Esophagus (tissue), 2 donors: ENCODE data around the gene RNASE13. TPM values are rescaled to one million over a fixed set of nuclear protein-coding genes. Genes with fewer than 3 reads are reported as not detected.

Experiments
- H3K27ac ChIP-seq, 2 donors: one replicate each; pipeline ENCODE4 v1.5.1; 2013; ENCODE audit warnings: low read depth in 2 of 2, mild to moderate bottlenecking in 2 of 2, inconsistent platforms in 1 of 2, low read length in 1 of 2, moderate library complexity in 1 of 2
- H3K27me3 ChIP-seq, 2 donors: one replicate each; pipeline ENCODE4 v1.6.1; 2013; ENCODE audit warnings: low read length in 2 of 2, control low read depth in 1 of 2, mild to moderate bottlenecking in 1 of 2; ENCODE audit not compliant: insufficient read depth in 2 of 2, control insufficient read depth in 1 of 2
- H3K36me3 ChIP-seq, 2 donors: one replicate each; pipeline ENCODE4 v1.6.1; 2013; ENCODE audit warnings: low read length in 1 of 2; ENCODE audit not compliant: control insufficient read depth in 2 of 2, insufficient read depth in 2 of 2
- H3K4me1 ChIP-seq, 2 donors: one replicate each; pipeline ENCODE4 v1.6.1; 2013; ENCODE audit warnings: low read length in 1 of 2; ENCODE audit not compliant: control insufficient read depth in 2 of 2, insufficient read depth in 2 of 2
- H3K4me3 ChIP-seq, 2 donors: one replicate each; pipeline ENCODE4 v1.5.1; 2013; ENCODE audit warnings: low read length in 2 of 2, mild to moderate bottlenecking in 2 of 2, low read depth in 1 of 2, moderate library complexity in 1 of 2
- H3K9me3 ChIP-seq, 2 donors: one replicate each; pipeline ENCODE4 v1.6.1; 2013; ENCODE audit warnings: mild to moderate bottlenecking in 2 of 2, low read depth in 1 of 2, low read length in 1 of 2, moderate library complexity in 1 of 2; ENCODE audit not compliant: control insufficient read depth in 2 of 2, insufficient read depth in 1 of 2
- WGBS, 2 donors: extraction: QIAGEN DNeasy Blood & Tissue Kit; methylation state at CpG; one replicate each; pipeline ENCODE4 v1.1.7; 2013; 5-methylcytosine and 5-hydroxymethylcytosine counted together
- polyA plus RNA-seq, 2 donors: library from polyadenylated mRNA; stranded (reverse); fragments of 200-250 nt; gene quantifications; one replicate each; pipeline ENCODE4 v1.2.3, GENCODE V29; 2013
- donor health status: healthy with polysubstance abuse.
- donor health status: Bipolar disorder and iron deficiency.

RNASE13 gene
- polyA plus RNA-seq, 2 donors: not detected

DNA sequence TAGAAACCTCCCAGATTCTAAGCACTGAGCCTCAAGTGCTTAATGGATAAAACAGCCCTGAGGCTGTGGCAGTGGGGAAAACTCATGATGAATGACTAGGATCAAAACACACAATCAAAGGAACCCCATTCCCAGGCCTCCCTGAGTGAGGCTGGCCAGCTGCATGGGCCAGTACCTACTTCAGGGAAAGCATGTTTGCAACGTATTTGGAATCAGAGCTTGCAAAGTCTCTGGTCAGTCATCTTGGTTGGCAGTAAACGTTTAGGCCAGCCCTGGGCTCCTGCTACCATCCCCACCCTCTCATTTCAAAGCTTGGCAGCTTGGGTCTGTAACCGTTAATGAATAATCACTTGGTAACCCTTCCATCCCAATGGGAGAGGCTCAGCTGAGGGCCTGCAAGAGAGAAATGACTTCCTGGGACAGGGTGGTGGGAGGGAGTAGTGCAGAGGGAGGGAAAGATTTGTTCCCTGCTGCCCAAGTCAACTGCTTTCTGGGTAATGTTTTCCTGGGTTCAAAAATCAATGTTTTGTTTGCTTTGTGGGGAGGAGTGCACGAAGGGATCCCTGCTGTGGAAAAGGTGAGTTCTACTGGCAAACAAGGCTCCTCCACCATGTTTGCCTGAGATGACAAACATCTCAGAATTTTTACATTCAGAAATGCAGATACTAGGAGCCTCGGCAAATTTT, 21.0 kb upstream of the RNASE13 start:
- no peak overlapping the region for H3K4me3 ChIP-seq
- no peak overlapping the region for H3K27ac ChIP-seq
- no peaks in the 10 kb centered on the region for H3K4me1 ChIP-seq
- no peaks in the 10 kb centered on the region for H3K9me3 ChIP-seq
- H3K27me3 ChIP-seq: no peaks in the 10 kb centered on the region
- H3K36me3 ChIP-seq: no peaks in the 10 kb centered on the region
- WGBS, 2 donors: 53 to 63% methylated on average over 5 of the region's 5 CpGs

DNA sequence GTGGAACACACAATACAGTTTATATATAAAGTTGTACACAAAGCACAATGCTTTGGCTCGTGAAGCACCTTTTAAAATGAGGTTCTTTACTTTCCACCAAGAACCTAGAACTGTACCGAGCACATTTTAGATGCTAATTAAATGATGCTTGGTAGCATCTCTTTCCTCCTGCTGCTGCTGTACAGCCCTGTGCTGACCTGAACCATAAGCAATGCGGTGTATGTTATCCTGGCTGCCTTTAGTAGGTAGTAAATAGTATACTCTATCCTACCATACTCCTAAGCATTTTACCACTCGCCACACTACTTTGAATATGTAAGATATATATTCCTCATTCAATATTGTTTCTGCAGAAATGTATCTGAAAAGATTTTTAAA, 20.1 kb upstream of the RNASE13 start:
- Histone ChIP-seq H3K36me3 (no peaks in the 10 kb centered on the region), H3K4me3 (no peak overlapping the region), H3K27ac (no peak overlapping the region), H3K4me1 (no peaks in the 10 kb centered on the region), H3K9me3 (no peaks in the 10 kb centered on the region), H3K27me3 (no peaks in the 10 kb centered on the region)
- 63 to 77% methylated on average over 4 of the region's 4 CpGs for WGBS, 2 donors

GRCh38 chr14:21054123-21054767, 19.6 kb upstream of the RNASE13 start:
- Histone ChIP-seq H3K36me3 (no peaks in the 10 kb centered on the region), H3K9me3 (no peaks in the 10 kb centered on the region), H3K27ac (no peak overlapping the region), H3K27me3 (no peaks in the 10 kb centered on the region), H3K4me1 (no peaks in the 10 kb centered on the region), H3K4me3 (no peak overlapping the region)
- 66 to 69% methylated on average over 3 of the region's 3 CpGs for WGBS, 2 donors

DNA sequence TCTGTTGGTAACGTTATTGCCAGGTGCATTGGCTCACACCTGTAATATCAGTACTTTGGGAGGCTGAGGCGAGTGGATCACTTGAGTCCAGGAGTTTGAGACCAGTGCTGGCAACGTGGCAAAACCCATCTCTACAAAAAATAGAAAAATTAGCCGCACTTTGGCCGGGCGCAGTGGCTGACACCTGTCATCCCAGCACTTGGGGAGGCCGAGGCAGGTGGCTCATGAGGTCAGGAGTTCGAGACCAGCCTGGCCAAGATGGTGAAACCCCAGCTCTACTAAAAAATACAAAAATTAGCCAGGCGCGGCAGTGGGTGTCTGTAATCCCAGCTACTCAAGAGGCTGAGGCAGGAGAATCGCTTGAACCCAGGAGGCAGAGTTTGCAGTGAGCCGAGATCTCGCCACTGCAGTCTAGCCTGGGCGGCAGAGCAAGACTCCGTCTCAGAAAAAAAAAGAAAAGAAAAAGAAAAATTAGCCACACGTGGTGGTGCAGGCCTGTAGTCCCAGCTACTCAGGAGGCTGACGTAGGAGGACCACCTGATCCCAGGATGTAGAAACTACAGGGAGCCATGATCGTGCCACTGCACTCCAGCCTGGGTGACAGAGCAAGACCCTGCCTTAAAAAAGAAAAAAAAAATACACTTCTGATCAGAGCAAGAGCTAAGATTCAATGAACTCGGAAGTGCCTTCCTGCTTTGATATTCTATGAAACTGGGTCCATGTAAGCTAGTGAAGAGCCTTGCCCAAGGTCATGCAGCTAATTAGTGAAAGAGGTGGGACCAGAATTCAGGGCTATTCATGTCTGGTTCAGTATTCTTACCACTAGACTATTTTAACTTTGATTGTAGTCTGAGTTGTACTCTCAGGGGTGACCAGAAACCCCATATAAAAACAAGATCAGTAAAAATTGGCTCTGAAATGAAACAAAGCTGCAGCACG, 18.8 kb upstream of the RNASE13 start:
- Histone ChIP-seq H3K36me3 (no peaks in the 10 kb centered on the region), H3K9me3 (no peaks in the 10 kb centered on the region), H3K4me3 (no peak overlapping the region), H3K27ac (no peak overlapping the region), H3K4me1 (no peaks in the 10 kb centered on the region), H3K27me3 (no peaks in the 10 kb centered on the region)
- WGBS, 2 donors: 86 to 91% methylated on average over 20 of the region's 20 CpGs

DNA sequence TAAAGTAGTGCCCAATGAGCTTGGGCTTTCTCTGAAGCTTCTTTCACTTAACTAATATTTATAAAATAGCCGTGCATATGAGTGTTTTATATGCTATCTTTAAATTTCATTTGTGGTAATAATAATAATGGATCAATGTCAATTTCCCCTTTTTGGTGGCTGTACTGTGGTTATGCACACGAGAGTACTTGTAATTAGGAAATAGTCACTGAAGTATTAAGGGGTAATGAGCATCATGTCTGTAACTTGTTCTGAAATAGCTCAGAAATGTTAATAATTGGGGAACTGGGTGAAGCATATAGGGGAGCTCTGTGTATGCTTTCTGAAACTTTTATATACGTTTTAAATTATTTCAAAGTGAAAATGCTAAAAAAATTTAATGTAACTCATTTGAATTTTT, 16.0 kb upstream of the RNASE13 start:
- WGBS, 2 donors: 66 to 76% methylated on average over 3 of the region's 3 CpGs
- Histone ChIP-seq H3K4me3 (no peak overlapping the region), H3K36me3 (no peaks in the 10 kb centered on the region), H3K27ac (no peak overlapping the region), H3K27me3 (no peaks in the 10 kb centered on the region), H3K4me1 (no peaks in the 10 kb centered on the region), H3K9me3 (no peaks in the 10 kb centered on the region)

GRCh38 chr14:21049271-21049673, 14.7 kb upstream of the RNASE13 start:
- no peak overlapping the region for H3K27ac ChIP-seq

DNA sequence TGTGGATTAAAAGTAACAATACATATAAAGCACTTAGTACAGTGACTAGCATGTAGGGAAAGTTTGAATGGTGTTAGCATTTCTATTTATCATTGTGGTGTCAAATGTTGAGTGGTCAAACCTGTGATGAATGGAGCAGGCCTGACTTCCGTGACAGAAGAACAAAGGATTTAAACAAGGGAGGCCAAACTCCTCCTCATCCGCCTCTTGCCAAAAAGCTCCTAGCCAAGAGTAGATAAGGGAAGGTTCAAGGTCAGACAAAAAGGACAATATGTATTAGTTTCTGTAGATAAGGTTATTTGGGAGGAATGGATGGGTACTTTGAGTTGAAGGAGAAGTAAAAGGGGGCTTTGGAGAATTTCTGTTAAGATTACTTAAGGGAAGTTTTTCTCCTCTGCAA, 14.0 kb upstream of the RNASE13 start:
- Histone ChIP-seq H3K27me3 (no peaks in the 10 kb centered on the region), H3K9me3 (no peaks in the 10 kb centered on the region), H3K27ac (no peak overlapping the region), H3K4me1 (no peaks in the 10 kb centered on the region), H3K36me3 (no peaks in the 10 kb centered on the region), H3K4me3 (no peak overlapping the region)
- WGBS, 2 donors: 58 to 74% methylated on average over 2 of the region's 2 CpGs

More at GRCh38 chr14:21049271-21049673, 14.7 kb upstream of the RNASE13 start:
- no peaks in the 10 kb centered on the region for H3K27me3 ChIP-seq
- 75 to 76% methylated on average over 3 of the region's 3 CpGs for WGBS, 2 donors
- H3K4me3 ChIP-seq: no peak overlapping the region
- no peaks in the 10 kb centered on the region for H3K36me3 ChIP-seq
- no peaks in the 10 kb centered on the region for H3K4me1 ChIP-seq
- no peaks in the 10 kb centered on the region for H3K9me3 ChIP-seq

- no peaks in the 10 kb centered on the region for H3K27me3 ChIP-seq
- no peaks in the 10 kb centered on the region for H3K9me3 ChIP-seq
- H3K4me3 ChIP-seq: no peak overlapping the region
- H3K27ac ChIP-seq: no peak overlapping the region
- H3K4me1 ChIP-seq: peaks cover 0 to 11% of the 10 kb centered on the region in 2 donors
- WGBS, 2 donors: 41 to 55% methylated on average over 2 of the region's 2 CpGs
- H3K36me3 ChIP-seq: no peaks in the 10 kb centered on the region
Measured at GRCh38 chr14:21047378-21047781, 12.8 kb upstream of the RNASE13 start.

GRCh38 chr14:21043974-21044618, 9.5 kb upstream of the RNASE13 start:
- Histone ChIP-seq H3K9me3 (no peaks in the 10 kb centered on the region), H3K27ac (no peak overlapping the region), H3K36me3 (no peaks in the 10 kb centered on the region), H3K27me3 (no peaks in the 10 kb centered on the region), H3K4me1 (peaks cover 0 to 16% of the 10 kb centered on the region in 2 donors), H3K4me3 (no peak overlapping the region)
- WGBS, 2 donors: 46 to 56% methylated on average over 6 of the region's 6 CpGs
